ENCODE data around the gene RAB11FIP4. TPM values are rescaled to one million over a fixed set of nuclear protein-coding genes. Genes with fewer than 3 reads are reported as not detected.

RAB11FIP4 gene
- total and polyA plus RNA-seq, 2 of the 8 experiments (the other 6 are each of a cell fraction or from before 2014, with no cell fraction given), result 21.7 to 53.2 TPM

GRCh38 chr17:31480067-31480466 is 88.6 kb downstream of the RAB11FIP4 start (continued):
- TF ChIP-seq CHD7 (IDR thresholded peaks at IDR 0.05; ENCODE audit: insufficient replicate concordance, low read length) (no peak), KDM5A (IDR thresholded peaks at IDR 0.05; ENCODE audit: low read length) (no peak), E2F6 (IDR thresholded peaks at IDR 0.05) (no peak), EGR1 (IDR thresholded peaks at IDR 0.05; ENCODE audit: borderline replicate concordance, low read depth, low read length) (no peak), TCF12 (IDR thresholded peaks at IDR 0.05; ENCODE audit: low read depth, low read length) (no peak)
